Right lobe of liver (tissue), 4 donors: ENCODE data around the gene LDLRAD3.

Source experiments
- CTCF ChIP-seq, 4 donors: fragments of 200-600 bp in 3 of 4; fragments of 450-650 bp in 1 of 4; IDR thresholded peaks; one replicate each; pipeline versions ENCODE4 v1.5.1 to v1.8.0; 2016 to 2022; ENCODE audit warnings: antibody characterized with exemption in 4 of 4, mild to moderate bottlenecking in 2 of 4
- POLR2A ChIP-seq: fragments of 450-650 bp; IDR thresholded peaks from one replicate; pipeline ENCODE4 v1.6.1; 2017; ENCODE audit warnings: antibody characterized with exemption, mild to moderate bottlenecking
- donor health status: DM: no; HTN: no; CAD: no.
- donor health status: DM: no; HTN: no; CAD: no.
- donor health status: DM: no; HTN: yes; CAD: no.

- TF ChIP-seq POLR2A (no peak), CTCF (IDR thresholded peaks at IDR 0.05) (no peak)
These were observed 310.9 kb downstream of the LDLRAD3 start for GRCh38 chr11:36254713-36255112.
